HG03060 (cell line): ENCODE results near the gene HHAT.

Source experiments
- ATAC-seq: cut with Tn5 transposase; IDR thresholded peaks from one replicate; pipeline ENCODE4 v1.9.1; 2021; ENCODE audit warnings: low read depth, moderate number of reproducible peaks; ENCODE audit not compliant: unreplicated experiment

HHAT gene

DNA sequence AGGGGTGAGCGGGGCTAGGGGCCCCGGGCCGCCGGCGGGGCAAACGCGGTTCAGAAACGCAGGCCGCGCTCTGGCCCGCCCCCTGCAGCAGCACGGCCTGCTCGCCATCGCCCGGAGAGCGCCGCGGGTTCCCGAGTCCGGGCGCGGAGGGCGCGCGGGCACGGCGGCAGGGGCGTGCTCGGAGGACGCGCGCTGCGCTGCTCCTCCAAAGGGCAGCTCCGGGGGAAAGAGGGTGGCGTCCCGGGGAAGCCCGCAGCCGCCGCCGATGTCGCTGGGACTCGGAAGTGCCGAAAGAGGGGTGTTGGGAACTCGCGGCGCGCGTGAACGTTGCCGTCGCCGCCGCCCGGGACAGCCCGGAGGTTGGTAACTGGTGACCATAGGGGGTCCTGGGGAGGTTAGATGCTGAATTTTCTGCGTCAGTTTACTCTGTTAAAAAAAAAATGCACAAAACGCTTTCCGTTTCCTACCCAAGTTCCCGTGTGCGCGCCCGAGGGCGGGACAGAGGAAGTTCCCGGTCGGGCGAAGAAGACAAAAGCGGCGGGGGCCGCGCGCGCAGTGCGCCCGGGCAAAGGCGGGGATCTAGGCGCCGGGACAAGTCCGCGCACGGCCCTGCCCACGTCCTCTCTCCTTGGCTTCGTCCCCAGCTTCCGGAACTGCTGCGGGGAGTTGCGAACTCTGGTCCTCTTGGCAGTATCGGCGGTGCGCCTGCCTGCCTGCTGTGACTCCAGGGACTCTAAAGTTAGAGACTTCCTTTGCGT is at the start of gene HHAT:
TSS of gene HHAT (plus strand) at position 157 of the 758 bp plus-strand sequence. CDS start 20,074 bp downstream, outside the sequence.
- no peak for ATAC-seq

DNA sequence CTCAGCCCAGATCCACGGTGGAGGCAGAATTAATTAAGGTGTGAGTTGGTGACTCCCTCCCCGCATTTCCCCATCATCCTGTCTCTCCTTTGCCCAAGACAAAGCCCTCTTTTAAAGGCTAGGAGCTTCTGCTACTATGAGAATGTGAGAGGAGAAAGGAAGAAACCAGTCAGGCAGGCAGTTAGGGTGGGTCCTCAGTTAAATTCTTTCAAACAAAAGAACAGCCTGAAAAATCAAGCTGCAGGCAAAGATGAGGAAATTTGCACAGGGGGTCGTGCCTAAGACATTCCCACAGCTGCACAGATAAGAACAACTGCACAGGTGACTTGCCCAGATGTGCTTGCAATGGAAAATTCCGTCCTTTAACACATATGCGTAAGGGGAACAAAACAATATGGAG is 48.5 kb upstream of the HHAT start:
- ATAC-seq: no peak

DNA sequence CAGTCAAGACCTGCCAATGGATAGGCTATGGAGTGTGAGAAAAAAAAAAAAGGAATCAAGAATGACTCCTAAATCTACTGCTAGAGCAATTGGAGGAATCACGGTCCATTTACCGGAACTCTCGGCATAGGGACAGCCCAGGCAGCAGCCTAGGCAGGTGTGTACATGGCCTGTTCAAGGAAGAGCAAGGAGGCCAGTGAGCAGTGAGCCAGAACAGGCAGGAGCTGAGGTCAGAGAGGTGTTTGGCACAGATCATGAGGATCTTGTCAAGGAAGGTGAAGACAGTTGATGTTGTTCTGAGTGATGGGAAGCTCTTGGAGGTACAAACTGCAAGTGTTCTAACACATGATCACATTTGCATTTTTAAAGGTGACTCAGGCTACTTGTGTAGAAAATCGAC is 40.6 kb upstream of the HHAT start:
- no peak for ATAC-seq

DNA sequence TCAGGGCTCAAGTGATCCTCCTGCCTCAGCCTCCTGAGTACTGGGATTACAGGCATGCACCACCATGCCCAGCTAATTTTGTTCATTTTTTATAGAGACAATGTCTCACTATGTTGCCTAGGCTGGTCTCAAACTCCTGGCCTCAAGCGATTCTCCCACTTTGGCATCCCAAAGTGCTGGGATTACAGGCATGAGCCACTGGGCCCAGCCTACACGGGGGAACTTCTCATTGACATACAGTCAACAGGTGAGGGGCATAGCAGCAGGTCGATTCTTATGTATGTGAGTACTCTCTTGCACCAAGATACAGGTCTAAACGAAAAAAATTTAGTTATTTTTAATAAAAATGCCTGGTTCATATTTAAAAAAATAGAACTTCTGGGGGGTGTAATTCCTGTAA is 39.5 kb upstream of the HHAT start:
- no peak for ATAC-seq

DNA sequence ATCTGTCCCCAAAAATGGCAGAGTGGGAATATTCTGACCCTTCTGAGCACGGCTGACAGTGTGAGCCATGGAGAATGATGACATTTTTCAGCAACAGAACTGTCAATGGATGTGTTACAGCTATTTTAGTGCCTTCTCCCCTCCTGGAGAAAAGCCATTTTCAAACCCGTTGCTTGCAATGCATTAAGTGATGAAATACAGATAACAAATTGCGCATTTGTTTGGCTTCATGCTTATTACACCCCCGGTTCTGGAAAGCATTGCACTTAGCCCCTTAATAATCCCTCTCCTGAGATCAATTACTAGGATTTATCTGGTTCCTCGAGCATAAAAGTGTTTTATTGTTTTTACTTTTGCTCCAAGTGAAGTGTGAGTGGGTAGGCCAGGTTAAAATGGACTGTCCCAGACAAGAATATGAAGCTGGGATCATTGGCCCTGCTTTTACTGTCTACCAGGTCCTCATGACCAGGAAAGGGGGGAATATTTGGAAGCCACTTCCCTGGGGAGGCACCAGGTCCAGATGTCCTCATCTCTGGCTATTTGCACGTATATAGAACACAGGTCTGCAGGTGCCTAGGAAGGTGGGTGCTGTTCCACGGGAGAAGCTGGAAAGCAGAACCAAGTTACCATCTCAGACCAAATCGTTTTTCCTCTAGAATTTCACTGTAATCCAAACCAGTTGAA is 37.5 kb upstream of the HHAT start:
- no peak for ATAC-seq

DNA sequence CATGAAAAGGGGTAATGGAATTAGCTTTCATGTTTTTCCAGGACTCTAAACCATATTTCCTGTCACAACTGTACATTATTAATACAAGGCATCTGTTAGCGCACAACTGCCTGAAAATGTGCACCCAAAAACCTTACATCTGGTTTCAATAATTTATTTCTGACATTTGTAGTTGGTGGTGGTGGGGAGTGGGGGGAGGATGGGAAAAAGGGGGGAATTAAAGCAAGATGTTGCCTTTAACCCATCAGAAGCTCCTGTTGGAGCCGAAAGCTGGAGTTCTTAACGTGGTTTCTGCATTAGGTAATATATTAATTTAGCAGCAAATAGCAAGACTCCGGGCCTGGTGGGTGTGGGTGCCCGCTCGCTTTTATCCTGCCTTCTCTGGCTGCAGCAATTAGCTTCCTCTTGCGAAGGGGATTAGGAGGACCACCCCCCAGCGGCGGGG is 36.9 kb upstream of the HHAT start:
- no peak for ATAC-seq

DNA sequence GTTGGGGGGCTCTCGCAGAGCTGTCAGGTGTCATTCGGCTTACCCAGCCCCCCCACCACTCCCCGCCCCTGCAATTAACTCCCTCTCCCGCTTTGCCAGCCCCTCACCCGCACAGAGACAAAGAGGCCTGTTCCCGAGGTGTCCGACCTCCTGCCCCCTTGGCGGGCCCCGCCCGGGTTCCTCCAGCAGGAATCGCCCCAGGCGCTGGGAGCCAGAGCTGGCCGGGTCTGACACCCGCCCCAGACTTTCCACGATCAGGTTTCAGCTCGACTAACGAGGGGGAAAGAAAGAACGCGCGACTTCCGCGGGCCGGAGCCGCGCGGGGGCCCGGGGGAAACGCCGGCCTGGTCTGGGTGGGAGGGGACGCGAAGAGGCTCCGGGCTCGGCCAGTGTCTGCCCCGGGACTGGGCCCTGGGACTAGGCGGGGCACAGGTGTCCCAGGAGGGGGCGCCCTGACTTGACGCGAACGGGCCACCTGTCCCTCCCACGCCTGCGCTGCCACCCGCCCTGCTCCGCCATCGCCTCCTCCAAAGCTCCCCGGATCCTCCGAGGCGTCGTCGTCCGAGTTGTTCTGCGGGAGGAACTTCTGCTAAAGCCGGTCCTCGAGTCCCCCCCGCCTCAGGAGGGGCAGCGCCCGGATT is 36.4 kb upstream of the HHAT start:
- no peak for ATAC-seq

DNA sequence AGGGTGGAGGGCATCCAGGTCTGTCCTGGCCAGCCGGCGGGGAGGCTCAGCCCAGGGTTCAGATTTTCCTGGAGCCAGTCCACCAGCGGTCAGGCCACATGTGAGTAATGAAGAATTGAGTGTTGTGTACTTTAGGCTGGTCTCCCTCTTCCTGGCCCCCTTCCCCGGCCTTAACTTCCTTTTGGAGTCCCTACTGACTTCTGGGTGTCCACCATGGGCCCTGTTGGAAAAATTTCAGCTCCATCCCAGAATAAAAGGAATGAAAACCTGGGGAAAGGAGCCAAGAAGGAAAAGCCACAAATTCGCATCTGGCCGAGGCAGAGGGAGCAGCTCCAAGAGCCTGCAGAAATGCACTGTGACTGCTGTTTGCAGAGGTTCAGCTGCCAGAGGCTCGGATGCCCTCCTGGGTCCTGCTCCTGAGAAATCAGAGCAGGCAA is 35.5 kb upstream of the HHAT start:
- no peak for ATAC-seq

DNA sequence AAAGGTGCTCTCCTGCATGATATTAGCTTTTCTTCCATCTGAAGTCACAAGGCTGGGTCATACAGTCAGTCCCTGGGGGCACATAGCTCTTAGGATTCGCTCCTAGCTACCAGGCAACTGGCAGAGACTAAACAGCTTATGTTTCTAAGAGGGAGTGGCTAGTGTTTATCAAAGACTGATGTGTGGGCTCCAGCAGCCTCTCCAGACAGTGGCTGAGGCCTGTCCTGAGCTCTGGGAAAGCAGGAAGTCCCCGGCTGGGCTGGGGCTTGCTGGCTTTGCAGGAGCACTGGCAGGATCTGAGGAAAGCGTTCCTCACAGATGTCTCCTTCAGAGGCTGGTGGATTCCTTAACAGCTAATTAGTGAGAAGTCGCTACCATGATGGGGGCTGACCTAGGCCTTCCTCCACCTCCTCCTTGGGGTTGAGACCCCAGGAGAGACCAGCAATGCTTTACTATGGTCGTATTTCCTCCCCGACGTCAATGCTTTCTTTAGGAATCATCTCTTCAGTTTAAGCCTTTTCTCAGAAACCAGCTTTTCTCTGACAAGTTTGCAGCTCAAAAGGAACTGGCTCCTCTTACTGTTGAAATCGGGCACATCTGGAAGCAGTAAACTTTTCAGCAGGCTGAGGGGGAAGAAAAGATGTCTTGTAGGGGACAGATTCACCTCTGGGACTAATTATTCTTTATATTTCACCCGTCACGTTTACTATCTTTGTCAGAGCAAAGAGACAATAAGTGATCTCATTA is 33.5 kb upstream of the HHAT start:
- ATAC-seq: no peak

DNA sequence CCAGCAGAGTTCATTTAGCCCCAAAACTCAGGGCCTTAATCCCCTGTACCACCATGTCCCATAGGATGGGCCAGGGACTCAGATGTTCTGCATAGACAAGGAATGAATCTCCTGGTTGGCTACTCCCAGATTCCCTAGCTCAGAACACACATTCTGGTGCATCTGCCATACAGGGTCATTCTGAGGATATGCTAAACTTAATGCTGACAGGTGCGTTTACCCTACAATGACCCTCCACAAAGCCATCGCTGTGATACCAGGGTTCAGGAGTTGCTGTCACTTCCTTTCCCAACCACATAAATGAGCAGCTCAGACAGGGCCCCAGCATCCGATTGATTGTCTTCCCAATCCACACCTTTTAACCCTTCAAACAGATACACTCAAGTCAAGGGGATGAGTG is 32.0 kb upstream of the HHAT start:
- ATAC-seq: no peak

DNA sequence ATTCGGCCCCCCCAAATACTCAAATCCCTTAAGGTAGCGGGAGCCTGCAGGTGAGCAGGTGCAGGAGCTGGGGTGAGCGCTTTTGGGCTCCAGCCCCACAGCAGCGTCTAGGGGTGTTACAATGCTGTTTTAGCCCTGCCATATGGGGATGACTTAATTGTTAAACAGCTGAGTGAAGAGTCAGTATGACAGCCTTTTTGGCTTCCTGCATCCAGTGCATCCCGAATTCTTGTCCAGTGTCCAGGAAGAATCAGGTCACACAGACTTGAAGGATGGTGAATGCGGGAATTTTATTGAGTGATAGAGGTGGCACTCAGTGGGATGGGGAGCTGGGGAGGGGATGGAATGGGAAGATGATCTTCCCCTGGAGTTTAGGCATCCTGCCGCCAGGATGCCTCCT is 30.4 kb upstream of the HHAT start:
- no peak for ATAC-seq

DNA sequence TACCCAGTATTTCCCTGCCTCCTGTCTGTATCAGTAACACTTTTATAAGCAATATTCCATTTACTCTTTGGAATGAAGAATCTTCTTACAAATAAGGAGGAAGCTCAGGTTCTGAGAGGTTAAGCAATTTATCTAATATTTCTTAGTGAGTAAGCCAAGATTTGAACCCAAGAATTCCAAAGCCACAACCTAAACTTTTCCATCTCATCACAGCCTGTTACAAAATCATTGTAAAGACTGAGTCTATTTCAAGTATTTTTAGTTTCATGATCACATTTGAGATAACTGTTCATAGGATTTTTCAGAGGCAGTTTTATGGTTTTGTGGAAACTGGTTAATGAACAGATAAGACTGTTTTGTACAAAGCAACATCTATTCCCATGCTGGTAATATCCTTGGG is 29.8 kb upstream of the HHAT start:
- ATAC-seq: no peak

DNA sequence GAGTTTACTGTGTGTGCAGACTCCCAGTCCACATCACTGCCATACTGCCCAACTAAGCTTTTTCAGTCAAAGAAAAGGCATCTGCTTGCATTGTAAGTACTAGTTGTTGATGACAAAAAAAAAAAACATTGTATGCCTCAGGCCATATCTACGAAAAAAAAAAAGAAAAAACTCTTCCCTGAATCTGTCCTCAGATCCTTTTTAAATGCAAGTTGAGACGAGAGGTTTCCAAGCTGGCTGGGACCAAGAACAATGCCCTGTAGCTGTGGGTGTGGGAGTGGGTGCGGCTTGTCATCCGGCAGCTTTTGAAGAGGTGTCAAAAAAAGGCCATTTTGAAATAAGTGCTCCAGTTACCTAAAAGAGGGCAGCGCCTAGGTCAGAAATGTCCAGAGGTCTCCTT is 29.2 kb upstream of the HHAT start:
- no peak for ATAC-seq

DNA sequence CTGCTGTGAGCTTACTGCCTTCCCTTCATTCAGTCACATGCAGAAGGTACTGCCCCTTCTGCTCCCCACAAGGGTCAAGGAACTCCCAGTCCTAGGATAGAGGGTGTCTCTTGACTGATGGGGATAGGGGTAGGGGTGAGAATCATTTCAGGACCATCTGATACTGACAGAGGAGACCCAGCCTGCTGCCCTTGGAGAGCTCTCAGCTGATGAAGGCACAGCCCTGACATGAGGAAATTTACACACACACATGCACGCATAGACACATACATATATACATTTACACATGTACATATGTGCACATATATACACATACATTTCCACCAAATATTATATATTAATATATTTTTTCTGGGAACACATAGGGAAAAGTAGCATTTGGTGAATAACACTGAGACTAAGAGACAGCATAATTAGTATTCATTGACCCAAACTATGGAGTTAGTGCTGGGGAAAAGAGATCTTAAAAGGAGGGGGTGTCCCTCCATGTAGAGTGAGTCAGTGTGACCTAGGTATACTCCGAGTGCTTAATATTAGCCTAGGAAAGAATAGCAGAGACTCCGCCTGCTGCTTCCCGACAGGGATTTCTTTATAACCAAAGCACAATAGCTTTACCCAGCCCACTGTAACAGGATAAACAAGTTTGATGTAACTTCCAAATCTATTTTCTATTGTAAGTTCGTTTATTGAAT is 27.6 kb upstream of the HHAT start:
- ATAC-seq: no peak

DNA sequence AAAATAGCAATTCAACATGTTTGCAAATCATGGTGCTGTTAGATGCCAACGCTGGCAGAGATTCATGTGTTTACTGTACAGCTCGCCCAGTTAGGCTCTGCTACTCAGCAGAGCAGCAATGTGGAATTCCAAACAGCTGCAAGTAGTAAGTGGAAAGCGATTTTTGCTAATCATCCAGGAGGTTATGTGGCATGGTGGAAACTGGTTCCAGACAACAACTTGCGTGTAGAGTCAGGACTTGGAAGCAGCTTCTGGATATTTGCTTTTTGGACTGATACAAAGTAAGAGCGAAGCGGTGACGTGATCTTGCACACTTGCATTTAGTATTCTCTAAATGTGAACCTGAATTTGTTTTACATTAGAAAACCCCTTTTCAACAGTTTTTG is 27.1 kb upstream of the HHAT start:
- no peak for ATAC-seq

DNA sequence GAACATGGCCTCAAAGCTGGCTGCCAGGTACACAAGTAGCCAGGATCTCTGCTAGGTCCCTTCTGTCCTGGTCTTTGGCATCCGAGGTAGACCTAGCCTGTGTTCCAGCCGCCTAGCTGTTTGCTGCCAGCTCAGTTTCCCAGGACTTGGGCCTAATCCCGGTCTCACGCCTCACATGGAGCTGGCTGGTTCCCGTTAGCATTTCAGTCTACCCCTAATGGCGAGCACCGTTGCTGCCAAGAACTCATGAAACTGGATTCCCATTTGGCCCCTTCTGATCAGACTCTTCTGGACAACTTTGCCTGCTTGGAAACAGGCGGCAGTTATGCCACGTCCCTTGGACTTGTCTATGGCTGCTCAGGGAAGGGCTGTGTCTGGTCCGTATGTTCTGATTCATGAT is 26.2 kb upstream of the HHAT start:
- no peak for ATAC-seq

DNA sequence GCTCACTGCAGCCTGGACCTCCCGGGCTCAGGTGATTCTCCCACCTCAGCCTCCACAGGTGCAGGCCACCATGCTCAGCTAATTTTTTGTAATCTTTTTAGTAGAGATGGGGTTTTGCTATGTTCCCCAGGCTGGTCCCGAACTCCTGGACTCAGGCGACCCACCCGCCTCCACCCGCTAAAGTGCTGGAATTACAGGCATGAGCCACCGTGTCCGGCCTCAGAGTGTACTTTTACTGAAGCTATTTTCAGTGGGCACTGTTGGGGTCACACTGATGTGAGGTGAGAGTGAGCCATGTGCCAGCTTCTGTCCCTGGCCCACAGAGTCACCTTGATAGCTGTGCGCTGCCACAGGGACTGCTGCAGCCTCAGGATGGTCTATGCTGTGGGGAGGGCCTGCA is 25.3 kb upstream of the HHAT start:
- no peak for ATAC-seq

DNA sequence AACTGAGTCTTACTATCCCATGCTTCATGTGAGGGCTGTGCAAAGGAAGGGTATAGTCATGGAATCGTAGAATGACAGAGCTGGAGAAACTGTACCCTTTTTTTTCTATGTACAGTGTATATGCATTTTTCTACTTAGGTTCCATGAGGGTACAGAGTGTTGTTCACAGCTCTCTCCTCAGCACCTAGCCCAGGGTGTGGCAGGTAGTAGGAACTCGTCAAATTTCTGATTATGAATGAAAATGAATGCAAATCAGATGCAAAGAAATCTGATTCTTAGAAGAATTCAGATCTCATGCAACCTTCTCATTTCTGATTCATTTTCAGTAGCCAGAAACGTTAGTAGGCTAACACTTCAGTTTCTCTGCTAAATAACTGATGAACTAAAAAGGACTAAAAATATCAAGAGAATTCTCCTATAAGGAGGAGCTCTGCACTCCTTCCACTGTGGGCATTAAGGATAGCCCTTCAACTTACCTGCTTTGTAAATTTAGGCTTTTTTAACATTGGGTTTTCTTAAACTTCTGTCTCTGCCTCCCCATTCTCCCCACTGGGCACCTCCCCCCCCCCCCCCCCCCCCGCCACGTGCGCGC is 18.0 kb upstream of the HHAT start:
- ATAC-seq: no peak

DNA sequence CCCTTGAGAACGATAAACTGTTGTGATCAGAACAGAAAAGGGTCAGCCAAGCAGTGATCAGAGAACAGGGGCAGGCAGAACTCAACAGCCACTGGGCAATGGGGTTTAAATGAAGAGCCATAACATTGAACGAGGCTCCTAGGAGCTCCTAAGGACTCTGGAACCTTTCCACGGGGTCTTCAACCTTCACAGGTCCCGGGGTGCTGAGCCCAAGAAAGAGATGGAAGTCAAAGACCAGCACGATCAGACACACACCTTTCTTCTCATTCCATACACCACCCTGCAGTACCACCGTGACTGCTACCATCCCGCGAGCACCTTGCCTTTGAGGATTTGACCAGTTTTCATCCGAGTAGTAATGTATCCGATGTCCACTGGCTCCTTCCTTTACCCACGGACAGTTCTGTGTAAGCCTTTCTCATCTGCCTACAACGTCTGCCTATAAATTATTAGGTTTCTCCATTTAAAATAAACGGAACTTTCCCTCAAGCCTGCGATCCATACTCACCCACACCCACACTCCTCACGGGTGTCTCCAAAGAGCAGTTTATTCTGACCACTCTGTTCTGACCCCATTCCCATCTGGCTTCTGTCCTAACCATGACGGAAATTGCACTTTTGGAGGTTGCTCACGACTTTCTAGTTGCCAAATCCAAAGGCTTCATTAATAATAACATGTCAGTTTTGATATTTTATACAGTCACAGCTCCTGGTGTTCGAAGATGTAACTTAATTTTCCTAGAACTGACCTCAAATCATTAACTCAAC is 16.8 kb upstream of the HHAT start:
- ATAC-seq: no peak
